ENCODE measurements around the gene EZR.

The EZR gene

DNA sequence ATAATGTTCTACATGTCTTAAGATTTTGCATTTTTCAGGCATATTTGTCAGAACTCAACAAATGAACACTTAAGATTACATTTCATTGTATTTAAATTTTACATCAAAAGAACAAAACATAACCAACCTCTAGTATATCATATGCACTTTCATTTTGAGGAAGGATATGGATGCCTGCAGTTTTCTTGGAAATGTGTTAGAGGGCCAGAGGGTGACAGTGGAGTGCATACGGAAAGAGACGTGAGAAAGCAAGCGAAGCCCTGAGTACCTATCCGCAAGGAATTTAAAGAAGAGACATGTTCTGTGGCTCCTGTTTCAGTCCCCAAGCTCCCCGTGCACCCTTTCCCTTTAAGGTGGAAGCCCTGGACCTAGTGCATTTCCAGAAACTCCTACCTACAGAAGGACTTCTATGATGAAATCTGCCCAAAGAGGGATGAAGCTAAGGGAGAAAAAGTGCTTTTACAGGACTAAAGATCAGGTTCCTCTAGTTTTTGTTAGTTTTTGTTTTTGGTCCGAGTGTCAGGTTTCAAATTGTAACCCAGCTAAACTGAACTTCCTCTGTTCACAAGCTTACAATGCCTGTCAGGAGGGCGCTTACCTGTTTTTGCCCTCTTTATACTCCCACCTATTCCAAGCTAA is 38.8 kb downstream of the EZR start:
- no peak for DNase-seq (ENCODE audit: low read depth in 1 of 2, low spot score in 1 of 2)
- H3K4me3 ChIP-seq (replicated peaks; ENCODE audit: insufficient read depth, low read length), result no peak overlapping the region
- TF ChIP-seq SPI1 (IDR thresholded peaks at IDR 0.05; ENCODE audit: borderline replicate concordance, low read depth) (no peak), GABPA (IDR thresholded peaks at IDR 0.05; ENCODE audit: low read depth) (no peak), POLR2AphosphoS5 (IDR thresholded peaks at IDR 0.05; ENCODE audit: low read depth) (no peak), CTCF (IDR thresholded peaks at IDR 0.05; ENCODE audit: insufficient read depth, low read length) (no peak)
- TF ChIP-seq, protein P1, sequence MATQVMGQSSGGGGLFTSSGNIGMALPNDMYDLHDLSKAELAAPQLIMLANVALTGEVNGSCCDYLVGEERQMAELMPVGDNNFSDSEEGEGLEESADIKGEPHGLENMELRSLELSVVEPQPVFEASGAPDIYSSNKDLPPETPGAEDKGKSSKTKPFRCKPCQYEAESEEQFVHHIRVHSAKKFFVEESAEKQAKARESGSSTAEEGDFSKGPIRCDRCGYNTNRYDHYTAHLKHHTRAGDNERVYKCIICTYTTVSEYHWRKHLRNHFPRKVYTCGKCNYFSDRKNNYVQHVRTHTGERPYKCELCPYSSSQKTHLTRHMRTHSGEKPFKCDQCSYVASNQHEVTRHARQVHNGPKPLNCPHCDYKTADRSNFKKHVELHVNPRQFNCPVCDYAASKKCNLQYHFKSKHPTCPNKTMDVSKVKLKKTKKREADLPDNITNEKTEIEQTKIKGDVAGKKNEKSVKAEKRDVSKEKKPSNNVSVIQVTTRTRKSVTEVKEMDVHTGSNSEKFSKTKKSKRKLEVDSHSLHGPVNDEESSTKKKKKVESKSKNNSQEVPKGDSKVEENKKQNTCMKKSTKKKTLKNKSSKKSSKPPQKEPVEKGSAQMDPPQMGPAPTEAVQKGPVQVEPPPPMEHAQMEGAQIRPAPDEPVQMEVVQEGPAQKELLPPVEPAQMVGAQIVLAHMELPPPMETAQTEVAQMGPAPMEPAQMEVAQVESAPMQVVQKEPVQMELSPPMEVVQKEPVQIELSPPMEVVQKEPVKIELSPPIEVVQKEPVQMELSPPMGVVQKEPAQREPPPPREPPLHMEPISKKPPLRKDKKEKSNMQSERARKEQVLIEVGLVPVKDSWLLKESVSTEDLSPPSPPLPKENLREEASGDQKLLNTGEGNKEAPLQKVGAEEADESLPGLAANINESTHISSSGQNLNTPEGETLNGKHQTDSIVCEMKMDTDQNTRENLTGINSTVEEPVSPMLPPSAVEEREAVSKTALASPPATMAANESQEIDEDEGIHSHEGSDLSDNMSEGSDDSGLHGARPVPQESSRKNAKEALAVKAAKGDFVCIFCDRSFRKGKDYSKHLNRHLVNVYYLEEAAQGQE (IDR thresholded peaks at IDR 0.05; ENCODE audit: insufficient replicate concordance, low read depth), result no peak
- H3K27me3 ChIP-seq (ENCODE audit: insufficient read depth, poor library complexity, severe bottlenecking), result no peaks in the 10 kb centered on the region
- no peak overlapping the region for H3K27ac ChIP-seq (replicated peaks)

DNA sequence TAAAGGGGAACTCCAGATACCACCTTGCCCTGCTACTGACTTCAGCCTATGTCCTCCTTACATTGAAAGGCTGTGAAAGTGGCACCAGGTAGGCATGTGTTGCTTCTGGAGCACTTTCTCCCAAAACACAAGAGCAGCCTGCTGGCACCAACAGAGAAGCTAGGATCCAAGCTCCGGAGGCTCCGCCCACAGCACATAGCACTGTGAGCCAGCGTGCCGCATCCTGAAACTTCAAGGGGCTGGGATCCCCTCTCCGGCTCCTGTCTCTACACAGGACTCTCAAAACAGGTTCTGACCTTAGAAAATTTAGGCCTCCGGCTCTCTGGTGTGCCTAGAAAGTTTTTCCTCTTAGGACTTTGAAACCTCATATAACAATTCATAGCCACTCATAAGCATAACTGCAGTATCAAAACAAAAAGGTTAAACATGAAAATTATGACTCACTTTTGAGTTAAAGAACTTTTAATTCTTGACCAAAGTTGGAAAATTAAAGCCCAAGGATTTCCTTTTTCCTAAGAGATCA is 41.1 kb downstream of the EZR start:
- no peak overlapping the region for H3K4me3 ChIP-seq (replicated peaks; ENCODE audit: insufficient read depth, low read length)
- no peak overlapping the region for H3K27ac ChIP-seq (replicated peaks)
- TF ChIP-seq SPI1 (IDR thresholded peaks at IDR 0.05; ENCODE audit: borderline replicate concordance, low read depth) (no peak), POLR2AphosphoS5 (IDR thresholded peaks at IDR 0.05; ENCODE audit: low read depth) (no peak), CTCF (IDR thresholded peaks at IDR 0.05; ENCODE audit: insufficient read depth, low read length) (no peak)
- TF ChIP-seq, protein P1 (IDR thresholded peaks at IDR 0.05; ENCODE audit: insufficient replicate concordance, low read depth), result no peak
- no peaks in the 10 kb centered on the region for H3K27me3 ChIP-seq (ENCODE audit: insufficient read depth, poor library complexity, severe bottlenecking)
- DNase-seq (ENCODE audit: low read depth in 1 of 2, low spot score in 1 of 2), result no peak

DNA sequence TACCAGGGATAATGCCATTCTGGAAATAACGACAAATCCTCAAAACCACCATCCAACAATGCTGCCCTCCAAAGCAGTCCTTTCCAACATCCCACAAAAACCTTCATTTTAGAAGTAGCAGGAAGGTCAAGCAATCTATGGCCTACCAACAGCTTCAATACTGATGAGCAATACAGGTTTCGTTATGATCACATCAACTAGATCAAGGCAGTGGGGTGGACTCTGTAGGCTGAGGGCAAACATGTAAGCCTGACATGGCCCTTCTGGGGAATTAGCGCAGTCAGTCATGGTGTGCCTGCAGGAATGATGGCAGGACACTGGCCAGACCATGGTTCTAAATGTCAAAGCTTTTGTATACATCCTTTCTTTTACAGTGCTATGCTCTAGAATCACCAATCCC is 41.7 kb downstream of the EZR start:
- TF ChIP-seq SPI1 (IDR thresholded peaks at IDR 0.05; ENCODE audit: borderline replicate concordance, low read depth), result no peak
- TF ChIP-seq GABPA (IDR thresholded peaks at IDR 0.05; ENCODE audit: low read depth), result no peak
- no peak for TF ChIP-seq POLR2AphosphoS5 (IDR thresholded peaks at IDR 0.05; ENCODE audit: low read depth)
- TF ChIP-seq, protein P1 (IDR thresholded peaks at IDR 0.05; ENCODE audit: insufficient replicate concordance, low read depth), result no peak
- TF ChIP-seq CTCF (IDR thresholded peaks at IDR 0.05; ENCODE audit: insufficient read depth, low read length), result no peak
- no peak for DNase-seq (ENCODE audit: low read depth in 1 of 2, low spot score in 1 of 2)
- Histone ChIP-seq H3K4me3 (replicated peaks; ENCODE audit: insufficient read depth, low read length) (no peak overlapping the region), H3K27me3 (ENCODE audit: insufficient read depth, poor library complexity, severe bottlenecking) (no peaks in the 10 kb centered on the region), H3K27ac (replicated peaks) (no peak overlapping the region)

Data from HL-60 (cell line).